Coronary artery (tissue), 2 donors: ENCODE data around the gene SOS1.
"Not testable (repeated sequence)": the region's sequence is repeated elsewhere in the genome, so short reads cannot be mapped to it uniquely, and the experiment has no call there.

Experiments used
- DNase-seq: peaks from one replicate; pipeline ENCODE4 v3.0.0-alpha.2; 2017; ENCODE audit warnings: low spot score
- H3K27ac ChIP-seq, 2 donors: fragments of 200-600 bp; sonication (generic); one replicate each; pipeline ENCODE4 v1.5.1; 2016 to 2019
- H3K4me3 ChIP-seq: fragments of 200-600 bp; sonication (generic); 2 replicates; pipeline ENCODE4 v1.5.1; 2016; ENCODE audit warnings: mild to moderate bottlenecking, moderate library complexity
- CTCF ChIP-seq: fragments of 200-600 bp; sonication (generic); IDR thresholded peaks from one replicate; pipeline ENCODE4 v1.5.1; 2019; ENCODE audit warnings: antibody characterized with exemption

SOS1 gene

GRCh38 chr2:39120771-39121522, at the start of gene SOS1:
Gene SOS1, minus strand, starts transcription at chr2:39121051. Its CDS starts 629 bp downstream, at chr2:39120422.
- no peak for TF ChIP-seq CTCF
- DNase-seq, result peak; percentile 95
- Histone ChIP-seq H3K4me3 (peak within 1 kb of the TSS; percentile 85), H3K27ac (peak within 1 kb of the TSS; percentile 92 to 99)

GRCh38 chr2:39164089-39164488, 43.2 kb upstream of the SOS1 start:
- TF ChIP-seq CTCF, result no peak
- Histone ChIP-seq H3K4me3 (no peak overlapping the region), H3K27ac (no peak overlapping the region)
- DNase-seq, result no peak

- Histone ChIP-seq H3K27ac (peak overlapping the region in 1 of 2 donors; percentile 35), H3K4me3 (no peak overlapping the region)
- DNase-seq, result no peak
- no peak for TF ChIP-seq CTCF
Observed at GRCh38 chr2:39160982-39161381, 40.1 kb upstream of the SOS1 start.

GRCh38 chr2:39159283-39159682, 38.4 kb upstream of the SOS1 start:
- Histone ChIP-seq H3K27ac (no peak overlapping the region), H3K4me3 (no peak overlapping the region)
- no peak for TF ChIP-seq CTCF
- DNase-seq, result no peak

GRCh38 chr2:39158351-39158750, 37.5 kb upstream of the SOS1 start:
- no peak for TF ChIP-seq CTCF
- Histone ChIP-seq H3K4me3 (no peak overlapping the region), H3K27ac (no peak overlapping the region)
- no peak for DNase-seq

GRCh38 chr2:39156846-39157245, 36.0 kb upstream of the SOS1 start:
- no peak for TF ChIP-seq CTCF
- H3K4me3 ChIP-seq, result no peak overlapping the region
- DNase-seq, result no peak
- H3K27ac ChIP-seq, result peak overlapping the region in 1 of 2 donors; percentile 35

GRCh38 chr2:39156107-39156506, 35.3 kb upstream of the SOS1 start:
- peak overlapping the region in 1 of 2 donors; percentile 14 for H3K27ac ChIP-seq
- TF ChIP-seq CTCF, result no peak
- H3K4me3 ChIP-seq, result no peak overlapping the region
- no peak for DNase-seq

- not testable (repeated sequence) for H3K27ac ChIP-seq, DNase-seq, H3K4me3 ChIP-seq
Observed at GRCh38 chr2:39155573-39155972, 34.7 kb upstream of the SOS1 start.
